ENCODE measurements around the gene CFL2. TPM values are rescaled to one million over a fixed set of nuclear protein-coding genes. Genes with fewer than 3 reads are reported as not detected.

CFL2 gene
- total RNA-seq, 2 donors from 2014 or later: 340 to 356 TPM

GRCh38 chr14:34684578-34684977, 29.8 kb downstream of the CFL2 start:
- ATAC-seq: no peak
- intact Hi-C loops (cut with DNase I): no loop called here
- DNase-seq: no peak

- peak; percentile 63 to 77 for ATAC-seq
- intact Hi-C loops (cut with DNase I): no loop called here
- no peak for DNase-seq
Measured at GRCh38 chr14:34682787-34683321, 31.5 kb downstream of the CFL2 start.

- DNase-seq: no peak
- ATAC-seq: no peak
- intact Hi-C loops (cut with DNase I): no loop called here
Measured at GRCh38 chr14:34680806-34681479, 33.5 kb downstream of the CFL2 start.

DNA sequence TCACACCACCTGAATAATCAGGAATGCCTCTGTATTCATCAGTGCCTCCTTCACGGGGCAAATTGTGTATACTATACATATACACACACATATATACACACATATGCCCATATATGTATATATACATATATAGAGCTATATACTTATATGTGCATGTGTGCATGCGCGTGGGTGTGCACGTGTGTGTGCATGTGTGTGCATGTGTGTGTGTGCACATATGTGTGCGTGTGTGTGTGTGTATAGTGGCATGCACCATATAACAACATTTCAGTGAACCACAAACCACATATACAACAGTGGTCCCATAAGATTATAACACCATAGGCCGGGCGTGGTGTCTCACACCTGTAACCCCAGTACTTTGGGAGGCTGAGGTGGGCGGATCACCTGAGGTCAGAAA, 35.7 kb downstream of the CFL2 start:
- intact Hi-C loops (cut with DNase I): loop anchor here in 1 of 2 donors (5.0 kb wide), 1 partner anchor 44 kb away; no protein-coding TSS in a partner anchor
- no peak for ATAC-seq
- DNase-seq: no peak

DNA sequence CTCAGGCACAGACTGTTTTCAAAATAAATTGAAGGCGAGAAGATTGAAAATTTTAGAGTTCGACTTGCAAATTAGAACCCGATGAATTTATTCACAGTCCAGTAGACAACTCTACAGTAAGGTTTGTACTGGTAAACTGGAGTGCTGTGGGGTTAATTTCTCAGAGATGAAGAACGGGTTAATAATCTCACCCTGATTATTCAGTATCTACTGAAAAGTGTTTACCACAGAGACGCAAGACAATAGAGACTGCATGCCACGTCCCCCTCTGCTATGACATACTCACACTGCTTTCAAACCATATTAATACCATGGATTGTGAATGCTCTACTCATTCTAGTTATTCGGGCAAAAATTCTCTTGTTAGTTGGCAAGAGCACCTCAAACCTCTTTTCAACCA, 36.1 kb downstream of the CFL2 start:
- ATAC-seq: no peak
- no peak for DNase-seq
- intact Hi-C loops (cut with DNase I): loop anchor here in 1 of 2 donors (5.0 kb wide), 1 partner anchor 44 kb away; no protein-coding TSS in a partner anchor

DNA sequence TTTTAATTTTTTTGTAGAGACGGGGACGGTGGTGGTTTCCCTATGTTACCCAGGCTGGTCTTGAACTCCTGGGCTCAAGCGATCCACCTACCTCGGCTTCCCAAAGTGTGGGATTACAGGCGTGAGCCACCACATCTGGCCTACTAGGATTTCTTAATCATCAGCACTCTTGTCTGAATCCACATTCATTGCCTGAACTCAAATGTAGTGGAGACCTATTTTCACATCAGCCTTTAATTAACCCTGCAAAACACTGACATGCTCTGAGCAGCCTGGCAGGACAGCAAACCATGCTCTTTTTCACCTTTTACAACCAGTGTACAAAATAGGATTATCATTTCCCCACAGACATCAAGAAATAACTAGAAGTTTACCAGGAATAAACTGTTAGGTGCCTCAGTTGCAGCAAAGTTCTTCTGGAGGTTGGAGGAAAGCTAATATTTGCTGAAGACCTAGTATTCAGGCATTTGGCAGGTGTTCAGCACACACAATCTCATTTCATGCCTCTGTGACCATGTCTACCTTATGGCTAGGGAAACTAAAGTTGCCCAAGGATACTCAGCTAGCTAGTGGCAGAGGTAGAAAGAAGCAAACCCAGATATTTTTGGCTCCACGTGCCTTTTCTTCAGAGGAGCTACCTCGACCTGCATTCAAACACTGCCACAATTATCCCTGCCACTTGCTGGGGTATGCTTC, 37.7 kb downstream of the CFL2 start:
- DNase-seq: no peak
- intact Hi-C loops (cut with DNase I): loop anchor here in 1 of 2 donors (5.0 kb wide), 1 partner anchor 46 kb away; no protein-coding TSS in a partner anchor
- ATAC-seq: no peak

DNA sequence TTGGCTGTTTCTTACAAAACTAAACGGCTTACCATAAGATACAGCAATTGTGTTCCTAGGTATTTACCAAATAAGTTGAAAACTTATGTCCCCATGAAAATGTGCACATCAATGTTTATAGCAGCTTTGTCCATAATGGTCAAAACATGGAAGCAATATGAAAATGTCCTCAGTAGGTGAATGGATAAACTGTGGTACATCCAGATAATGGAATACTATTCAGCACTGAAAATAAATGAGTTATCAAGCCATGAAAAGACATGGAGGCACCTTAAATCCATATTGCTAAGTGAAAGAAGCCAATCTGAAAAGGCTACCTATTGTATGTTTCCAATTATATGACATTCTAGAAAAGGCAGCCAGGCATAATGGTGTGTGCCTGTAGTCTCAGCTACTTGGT, 40.7 kb downstream of the CFL2 start:
- DNase-seq (no peak), ATAC-seq (no peak)
- intact Hi-C loops (cut with DNase I): loop anchor here in 1 of 2 donors (2.0 kb wide), 1 partner anchor 49 kb away; no protein-coding TSS in a partner anchor

GRCh38 chr14:34671716-34672115, 42.7 kb downstream of the CFL2 start:
- ATAC-seq (no peak), DNase-seq (no peak)
- intact Hi-C loops (cut with DNase I): loop anchor here in 1 of 2 donors (2.0 kb wide), 1 partner anchor 51 kb away; no protein-coding TSS in a partner anchor

GRCh38 chr14:34668111-34668510, 46.3 kb downstream of the CFL2 start:
- intact Hi-C loops (cut with DNase I): no loop called here
- ATAC-seq (no peak), DNase-seq (no peak)

DNA sequence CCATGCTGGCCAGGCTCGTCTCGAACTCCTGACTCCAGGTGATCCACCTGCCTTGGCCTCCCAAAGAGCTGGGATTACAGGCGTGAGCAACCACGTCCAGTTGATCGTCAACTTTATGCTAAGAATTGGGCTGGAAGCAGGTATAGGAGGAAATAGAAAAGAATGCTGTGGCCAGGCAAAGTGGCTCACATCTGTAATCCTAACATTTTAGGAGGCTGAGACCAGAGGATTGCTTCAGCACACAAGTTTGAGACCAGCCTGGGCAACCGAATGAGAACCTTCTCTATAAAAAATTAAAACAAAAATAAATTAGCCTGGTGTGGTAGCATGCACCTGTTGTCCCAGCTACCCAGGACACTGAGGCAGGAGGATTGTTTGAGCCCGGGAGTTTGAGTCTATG, 47.4 kb downstream of the CFL2 start:
- DNase-seq (no peak), ATAC-seq (no peak)
- intact Hi-C loops (cut with DNase I): no loop called here

GRCh38 chr14:34665785-34666435, 48.5 kb downstream of the CFL2 start:
- ATAC-seq (peak; percentile 59 to 76), DNase-seq (no peak)
- intact Hi-C loops (cut with DNase I): no loop called here

DNA sequence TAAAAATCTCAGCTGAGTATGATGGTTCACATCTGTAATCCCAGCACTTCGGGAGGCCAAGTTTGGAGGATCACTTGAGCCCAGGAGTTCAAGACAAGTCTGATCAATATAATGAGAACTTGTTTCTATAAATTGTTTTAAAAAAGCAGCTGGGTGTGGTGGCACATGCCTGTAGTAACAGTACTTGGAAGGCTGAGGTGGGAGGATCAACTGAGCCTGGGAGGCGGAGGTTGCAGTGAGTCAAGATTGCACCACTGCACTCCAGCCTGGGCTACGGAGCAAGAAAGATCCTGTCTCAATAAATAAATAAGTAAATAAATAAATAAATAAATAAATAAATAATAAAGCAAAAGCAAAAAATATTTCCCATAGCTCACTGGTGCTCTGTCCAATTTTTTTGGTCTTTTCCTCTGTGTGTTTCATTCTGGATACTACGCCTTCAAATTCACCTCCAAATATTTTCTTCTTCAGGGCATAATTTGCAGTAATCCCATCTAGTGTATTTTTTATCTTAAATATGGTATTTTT, 51.8 kb downstream of the CFL2 start:
- intact Hi-C loops (cut with DNase I): no loop called here

GRCh38 chr14:34660796-34661195, 53.6 kb downstream of the CFL2 start:
- intact Hi-C loops (cut with DNase I): no loop called here

More for the DNA sequence above, 51.8 kb downstream of the CFL2 start:
- ATAC-seq (no peak), DNase-seq (no peak)

More at GRCh38 chr14:34660796-34661195, 53.6 kb downstream of the CFL2 start:
- ATAC-seq (no peak), DNase-seq (no peak)

Other genes starting within 250 kb of the CFL2 start
- 10 to 100 TPM; 15.9 to 20.9 TPM for gene EAPP, start 174.9 kb downstream of the CFL2 start, total RNA-seq
- 10 to 100 TPM; 56.8 to 58.2 TPM for gene SNX6, start 84.4 kb downstream of the CFL2 start, total RNA-seq
- 10 to 100 TPM in 1 of 2 donors, 1 to 10 TPM in 1; 8.2 to 13.8 TPM for gene BAZ1A, start 160.8 kb upstream of the CFL2 start, total RNA-seq

Measured in left cardiac atrium (tissue), 4 donors.